NOMO-1 treated with DMSO at 0.1 percent for 48 hours (cell line): ENCODE data around the gene DAPK2.
A peak's percentile ranks its signal among the peaks of the same experiment; 100 is the strongest.
"Not testable (repeated sequence)": the region's sequence is repeated elsewhere in the genome, so short reads cannot be mapped to it uniquely, and the experiment has no call there.

ENCODE experiments used
- DNase-seq: peaks from one replicate; lab custom pipeline; 2025; ENCODE audit not compliant: unreplicated experiment; lab: John Stamatoyannopoulos, UW

Gene DAPK2

DNA sequence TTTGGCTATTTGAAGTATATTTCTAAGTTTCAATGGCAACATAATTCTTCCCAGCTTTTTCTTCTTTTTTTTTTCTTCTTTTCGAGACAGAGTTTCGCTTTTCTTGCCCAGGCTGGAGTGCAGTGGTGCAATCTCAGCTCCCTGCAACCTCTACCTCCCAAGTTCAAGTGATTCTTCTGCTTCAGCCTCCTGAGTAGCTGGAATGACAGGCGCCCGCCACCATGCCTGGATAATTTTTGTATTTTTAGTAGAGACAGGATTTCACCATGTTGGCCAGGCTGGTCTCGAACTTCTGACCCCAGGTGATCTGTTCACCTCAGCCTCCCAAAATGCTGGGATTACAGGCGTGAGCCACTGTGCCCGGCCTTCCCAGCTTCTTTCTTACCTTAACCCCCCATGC is 146.7 kb downstream of the DAPK2 start:
- not testable (repeated sequence) for DNase-seq

DNA sequence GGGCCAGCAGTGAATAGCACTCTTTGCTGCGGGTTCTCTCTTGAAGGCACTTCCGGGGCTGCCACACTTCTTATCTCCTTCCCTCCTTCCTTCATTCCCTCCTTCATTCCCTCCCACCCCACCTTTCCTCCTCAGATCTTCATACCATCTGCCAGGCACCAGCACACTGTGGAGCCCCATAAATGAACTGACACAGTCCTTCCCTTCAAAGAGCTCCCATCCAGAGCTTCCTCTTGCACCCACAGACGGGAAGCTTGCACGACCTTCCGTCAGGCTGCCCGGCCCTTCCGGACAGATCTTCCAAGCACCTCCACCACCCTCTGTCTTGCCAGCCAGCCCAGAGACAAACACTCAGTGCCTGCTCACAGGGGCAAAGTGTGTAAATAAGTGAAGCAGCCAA is 147.1 kb downstream of the DAPK2 start:
- DNase-seq: no peak

DNA sequence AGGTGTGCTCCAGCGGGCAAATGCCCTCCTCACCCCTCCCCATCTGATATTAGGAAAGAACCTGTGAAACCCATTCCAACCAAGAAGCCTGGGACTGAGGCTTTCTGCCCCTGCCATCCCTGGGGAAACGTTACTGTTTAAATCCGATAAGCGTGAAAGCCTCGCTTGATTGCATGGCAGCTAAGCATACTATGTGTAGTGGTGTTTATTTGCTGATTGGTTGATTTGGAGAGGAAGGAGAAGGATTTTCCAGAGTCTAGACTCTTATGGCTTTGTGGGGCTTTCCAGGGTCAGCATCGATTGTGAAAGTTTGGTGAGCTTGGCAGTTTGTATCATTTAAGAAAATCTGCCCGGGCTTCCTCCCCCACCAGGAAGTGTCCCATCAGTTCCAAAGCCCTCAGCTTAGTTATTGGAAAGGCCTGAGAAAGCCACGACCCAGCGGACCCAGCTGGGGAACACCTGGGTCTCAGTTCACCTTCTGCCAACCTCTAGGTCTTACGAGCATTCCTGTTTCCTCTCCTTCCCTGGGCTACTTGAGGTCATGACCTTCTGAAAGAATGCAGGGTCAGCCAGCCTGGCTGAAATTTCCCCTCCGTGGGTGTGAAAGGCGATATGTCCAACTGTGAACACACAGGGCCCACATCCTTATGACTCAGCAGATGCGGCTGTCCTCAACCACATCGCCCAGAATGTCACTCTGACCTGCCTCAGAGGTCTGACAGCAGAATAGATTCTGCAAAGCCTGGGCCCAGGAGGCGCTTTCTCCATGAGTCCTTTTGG is 149.8 kb downstream of the DAPK2 start:
- peak; percentile 50 for DNase-seq

DNA sequence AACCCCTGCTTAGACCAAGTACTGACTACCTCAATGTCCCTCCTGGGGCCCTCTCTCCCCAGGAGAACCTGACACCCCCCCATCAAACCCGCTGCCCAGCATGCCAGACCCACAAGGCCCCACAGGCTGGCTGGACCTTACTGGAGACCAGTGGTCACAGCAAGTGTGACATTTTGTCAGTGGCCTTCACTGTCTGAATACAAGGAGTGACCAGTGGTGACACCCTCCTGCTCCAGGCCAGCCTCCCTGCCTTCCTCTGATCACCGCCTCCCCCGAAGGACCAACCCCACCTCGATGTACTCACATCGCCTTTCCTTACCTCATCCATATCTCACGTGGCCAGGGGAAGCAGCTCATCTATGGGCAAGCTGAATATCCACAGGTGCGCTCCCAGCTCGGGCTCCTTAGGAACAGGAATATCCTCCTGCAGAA is 150.5 kb downstream of the DAPK2 start:
- DNase-seq: no peak

DNA sequence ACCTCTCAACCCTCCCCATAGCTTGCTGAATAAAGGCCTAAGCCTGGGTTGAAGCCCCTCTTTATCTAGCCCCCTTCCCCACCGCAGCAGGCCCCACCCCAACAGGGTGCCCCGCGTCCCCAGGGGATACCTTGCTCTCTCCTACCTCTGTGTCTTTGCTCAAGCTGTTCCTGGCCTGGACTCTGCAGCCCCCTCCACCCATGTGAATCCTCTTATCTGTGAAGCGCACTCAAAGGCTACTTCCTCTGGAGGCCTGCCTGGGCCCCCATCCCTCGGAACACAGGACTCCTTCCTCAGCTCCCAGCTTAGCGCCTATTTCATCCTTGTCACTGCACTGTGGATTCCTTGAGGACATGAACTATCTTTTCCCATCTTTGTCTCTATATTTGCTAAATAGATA is 151.1 kb downstream of the DAPK2 start:
- no peak for DNase-seq

DNA sequence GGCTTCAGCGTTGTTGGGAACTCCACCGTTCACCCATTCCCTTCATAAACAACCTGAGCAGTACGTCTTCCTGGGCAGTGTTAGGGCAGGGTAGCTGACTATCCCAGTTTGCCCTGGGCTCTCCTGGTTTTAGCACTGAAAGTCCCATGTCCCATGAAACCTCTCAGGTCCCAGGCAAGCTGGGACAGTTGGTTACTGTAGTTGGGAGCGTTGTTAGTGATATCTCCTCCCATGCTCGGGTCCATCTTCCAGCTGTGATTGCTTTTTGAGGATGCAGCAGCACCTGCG is 151.7 kb downstream of the DAPK2 start:
- no peak for DNase-seq

DNA sequence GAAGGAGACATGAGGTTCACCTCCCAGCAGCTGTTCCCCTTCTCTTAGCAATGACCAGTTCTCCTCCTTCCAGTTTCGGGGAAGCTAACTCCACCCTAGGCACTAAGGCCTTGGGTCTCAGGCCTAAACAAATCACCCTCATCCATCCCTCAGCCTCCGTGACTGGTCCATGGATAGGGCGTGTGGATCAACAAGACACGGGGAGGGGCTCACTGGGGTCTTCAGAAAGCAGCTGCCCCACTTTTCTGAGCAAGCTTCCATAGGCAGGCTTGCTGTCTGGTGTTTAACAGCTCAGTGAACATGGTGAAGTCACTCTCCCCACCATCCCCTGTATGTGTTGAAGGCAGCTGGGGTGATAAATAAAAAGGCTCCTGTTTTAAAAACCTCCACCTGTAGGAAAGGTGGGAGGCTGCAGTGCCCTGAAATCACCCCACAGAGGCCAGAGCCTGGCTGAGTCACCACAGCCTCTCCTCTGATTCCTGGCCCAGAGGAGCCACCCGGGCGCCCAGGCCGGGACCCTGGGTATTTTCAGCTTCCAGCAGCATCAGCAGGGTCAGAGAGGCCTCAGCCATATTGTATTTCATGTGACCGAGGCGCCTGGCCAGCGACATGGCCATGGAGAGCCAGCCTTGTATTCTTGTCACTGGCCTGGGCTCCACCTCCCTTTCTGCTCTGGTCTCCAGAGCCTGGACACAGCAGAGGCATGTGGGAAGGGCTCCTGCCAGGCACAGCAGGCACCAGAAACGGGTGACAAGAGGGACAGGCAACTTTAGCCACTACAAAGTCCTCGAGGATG is 152.2 kb downstream of the DAPK2 start:
- no peak for DNase-seq

DNA sequence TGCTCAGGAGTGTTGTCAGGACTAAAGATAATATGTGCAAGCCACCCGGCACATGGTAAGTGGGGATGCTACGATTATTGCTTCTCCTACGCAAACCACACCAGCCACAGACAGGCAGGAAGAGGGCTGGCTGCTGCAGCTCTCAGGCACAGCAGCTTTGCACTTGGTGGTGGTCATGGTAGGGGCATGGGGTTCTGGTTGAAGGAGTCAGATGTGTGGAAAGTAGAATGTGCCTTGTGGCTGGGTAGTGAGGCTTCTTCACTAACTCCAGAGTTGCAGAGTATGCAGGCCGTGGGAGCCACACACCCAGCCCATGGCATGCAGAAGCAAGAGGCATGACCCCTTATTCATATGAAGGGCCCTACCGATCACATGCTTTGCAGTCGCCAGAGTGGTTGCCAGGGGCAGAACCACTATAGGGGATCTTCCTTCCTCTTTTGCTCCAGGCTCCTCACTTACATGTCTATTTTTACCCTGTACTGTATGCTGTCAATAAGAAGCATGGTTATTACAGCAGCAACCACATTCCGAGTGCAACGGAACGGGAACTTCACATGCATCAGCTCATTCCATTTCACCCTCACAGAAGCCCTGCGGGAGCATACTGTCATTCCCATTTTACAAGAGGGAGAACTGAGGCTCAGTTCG is 153.4 kb downstream of the DAPK2 start:
- DNase-seq: peak; percentile 92

DNA sequence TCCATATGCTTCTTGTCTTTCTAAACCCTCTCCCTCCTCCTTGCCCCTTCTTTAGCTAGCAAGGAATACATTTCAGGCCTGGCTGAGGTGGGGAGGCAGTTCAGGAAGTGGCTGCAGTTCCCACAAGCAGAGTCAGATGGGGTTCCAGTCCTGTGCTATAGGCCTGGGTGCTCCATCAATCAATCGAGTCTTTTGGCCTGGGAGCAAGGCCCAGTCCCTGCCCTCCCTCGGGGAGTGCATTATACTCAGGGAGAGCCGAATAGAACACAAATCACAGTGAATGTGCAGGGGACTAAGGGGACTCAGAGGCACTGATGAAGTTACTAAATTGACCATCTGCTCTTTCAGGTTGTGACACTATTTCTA is 154.5 kb downstream of the DAPK2 start:
- no peak for DNase-seq

DNA sequence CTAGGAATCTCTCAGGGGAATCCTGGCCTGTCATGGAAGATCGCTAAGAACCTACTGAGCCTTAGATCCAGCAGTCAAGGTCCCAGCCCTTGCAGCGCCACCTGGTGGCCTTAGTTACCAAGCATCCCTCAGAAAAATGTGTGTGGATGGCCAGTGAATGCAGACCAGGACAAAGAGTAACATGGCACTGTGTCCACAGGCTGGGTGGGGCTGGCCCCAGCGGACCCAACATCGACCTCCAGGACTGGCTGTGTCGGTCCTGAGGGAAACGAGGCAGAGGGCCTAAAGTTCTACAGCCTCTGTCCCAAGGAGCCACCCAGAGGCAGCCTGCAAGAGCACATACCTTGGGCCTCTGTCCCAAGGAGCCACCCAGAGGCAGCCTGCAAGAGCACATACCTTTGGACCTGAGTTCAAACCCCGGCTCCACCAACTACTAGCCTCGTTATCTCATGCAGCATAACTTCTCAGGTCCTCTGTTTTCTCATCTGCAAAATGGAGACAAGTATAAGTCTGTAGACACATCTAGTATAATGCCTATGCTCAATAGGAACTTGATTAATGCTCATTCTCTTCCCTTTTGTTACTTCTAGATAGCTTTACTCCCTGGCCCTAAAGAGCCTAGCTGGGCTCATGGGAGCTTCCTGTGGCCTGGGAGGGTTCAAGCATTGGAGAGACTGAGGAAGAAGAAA is 155.1 kb downstream of the DAPK2 start:
- peak; percentile 50 for DNase-seq

DNA sequence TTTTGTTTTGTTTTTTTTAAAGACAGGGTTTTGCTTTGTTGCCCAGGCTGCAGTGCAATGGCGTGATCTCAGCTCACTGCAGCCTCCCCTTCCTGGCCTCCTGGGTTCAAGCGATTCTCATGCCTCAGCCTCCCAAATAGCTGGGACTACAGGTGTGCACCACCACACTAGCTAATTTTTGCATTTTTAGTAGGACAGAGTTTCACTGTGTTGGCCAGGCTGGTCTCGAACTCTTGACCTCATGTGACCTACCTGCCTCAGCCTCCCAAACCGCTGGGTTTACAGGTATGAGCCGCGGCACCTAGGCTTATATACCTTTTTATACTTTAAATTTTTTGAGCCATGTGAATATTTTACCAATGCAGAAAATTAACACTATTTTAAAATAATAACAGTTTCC is 155.7 kb downstream of the DAPK2 start:
- no peak for DNase-seq

DNA sequence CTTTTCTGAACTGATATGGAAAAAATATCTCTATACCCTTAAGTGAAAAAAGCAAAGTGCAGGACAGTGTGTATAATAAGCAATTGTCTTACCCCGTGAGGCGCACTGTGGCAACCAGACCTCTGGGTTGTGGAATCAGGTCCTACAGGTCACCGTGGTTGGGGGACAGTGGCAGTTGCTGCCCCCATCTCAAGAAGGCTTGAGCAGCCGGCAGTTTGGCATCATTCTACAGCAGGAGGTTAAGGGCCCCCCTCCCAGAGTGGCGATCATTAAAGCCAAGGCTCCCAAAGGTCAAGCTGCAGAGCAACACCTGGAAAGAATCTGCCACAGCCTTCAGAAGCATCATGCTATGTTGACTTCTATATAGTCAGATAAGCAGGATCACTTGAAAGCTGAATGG is 156.5 kb downstream of the DAPK2 start:
- DNase-seq: no peak

DNA sequence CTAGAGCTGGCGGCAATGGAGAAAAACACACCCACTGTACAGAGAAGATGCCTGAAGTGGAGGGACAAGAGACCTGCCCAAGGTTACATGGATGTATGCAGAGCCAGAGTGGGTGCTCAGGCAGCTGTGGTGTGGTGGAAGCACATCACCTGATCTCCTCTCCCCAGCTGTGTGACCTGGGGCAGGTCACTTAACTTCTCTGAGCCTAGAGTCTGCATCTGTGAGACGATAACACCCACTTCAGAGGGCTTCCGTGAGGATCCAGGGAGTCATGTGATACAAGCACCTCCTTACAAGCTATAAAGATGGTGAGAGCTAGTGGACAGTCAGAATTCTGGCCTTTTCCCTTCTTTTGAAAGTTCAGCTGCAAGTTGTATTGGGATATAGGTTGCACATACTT is 157.5 kb downstream of the DAPK2 start:
- DNase-seq: no peak

DNA sequence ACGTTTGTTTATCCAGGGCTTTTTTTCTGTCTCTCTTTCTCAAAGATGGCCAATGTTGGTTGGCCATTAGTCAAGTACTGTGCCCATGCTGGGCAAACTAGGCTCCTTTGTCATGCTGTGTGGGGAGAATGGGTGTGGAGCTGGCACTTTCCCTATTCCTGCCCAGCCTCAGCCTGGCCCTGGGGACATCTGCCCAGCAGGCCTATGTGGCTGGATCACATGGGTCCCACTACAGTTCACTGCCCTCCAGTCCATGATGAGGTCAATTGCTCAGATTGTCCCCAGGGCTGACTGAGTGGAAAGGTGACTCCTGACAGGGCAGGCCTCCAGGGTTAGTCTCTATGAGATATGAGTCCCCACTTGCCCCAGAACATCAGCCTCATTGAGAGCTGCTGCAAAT is 158.1 kb downstream of the DAPK2 start:
- DNase-seq: no peak

DNA sequence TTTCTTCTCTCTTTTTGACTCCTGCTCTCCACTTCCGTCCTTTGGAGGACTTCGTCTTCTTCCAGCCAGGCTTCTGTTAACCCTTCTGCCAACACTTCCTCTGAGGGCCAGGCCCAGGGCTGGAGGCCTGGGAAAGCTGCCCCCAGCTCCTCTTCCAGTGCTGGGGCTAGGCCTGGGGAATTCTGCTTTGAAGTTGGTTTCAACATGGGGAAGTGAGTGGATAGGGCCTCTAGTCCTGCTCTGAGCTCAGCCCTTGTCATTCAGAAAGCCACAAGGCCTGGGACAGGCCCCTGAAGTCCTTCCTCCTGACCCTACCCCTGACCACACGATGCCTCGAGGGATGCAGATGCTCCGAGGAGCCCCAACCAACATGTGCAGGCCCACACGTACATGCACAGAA is 158.7 kb downstream of the DAPK2 start:
- DNase-seq: peak; percentile 55

DNA sequence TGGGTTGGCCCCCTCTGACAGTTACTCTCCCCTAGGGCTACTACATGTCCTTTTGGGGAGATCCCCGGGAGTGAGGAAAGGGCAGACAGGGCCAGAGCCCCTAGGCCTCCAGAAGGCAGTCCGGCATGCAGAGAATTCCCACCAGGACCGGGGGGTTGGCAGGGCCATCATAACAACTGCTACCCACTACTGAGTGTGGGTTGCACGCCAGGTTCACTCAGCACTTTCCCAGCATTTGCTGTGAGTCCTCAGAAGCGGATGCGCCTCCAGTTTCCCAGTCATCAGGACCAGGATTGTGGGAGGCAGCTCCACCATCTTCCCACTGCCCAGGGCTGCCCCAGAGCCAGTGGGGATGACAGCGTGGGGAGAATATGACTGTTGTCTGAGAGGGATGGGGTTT is 161.3 kb downstream of the DAPK2 start:
- no peak for DNase-seq

DNA sequence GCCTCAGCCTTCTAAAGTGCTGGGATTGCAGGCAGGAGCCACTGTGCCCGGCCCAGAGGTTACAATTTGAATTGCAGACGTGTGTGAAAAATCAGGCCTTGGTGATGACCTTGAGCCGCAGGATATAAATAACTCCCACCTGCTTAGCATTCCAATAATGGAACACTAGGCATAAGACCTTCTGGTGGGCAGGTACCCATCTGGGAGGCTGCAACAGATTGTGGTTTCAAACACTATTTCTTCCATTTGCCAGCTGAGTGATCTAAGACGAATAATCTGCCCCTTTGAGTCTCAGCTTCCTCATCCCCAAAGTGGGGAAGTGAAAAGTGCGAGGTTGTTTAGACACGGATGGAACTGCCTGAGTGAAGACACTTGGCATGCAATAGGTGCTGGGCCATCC is 164.9 kb downstream of the DAPK2 start:
- DNase-seq: peak; percentile 64

DNA sequence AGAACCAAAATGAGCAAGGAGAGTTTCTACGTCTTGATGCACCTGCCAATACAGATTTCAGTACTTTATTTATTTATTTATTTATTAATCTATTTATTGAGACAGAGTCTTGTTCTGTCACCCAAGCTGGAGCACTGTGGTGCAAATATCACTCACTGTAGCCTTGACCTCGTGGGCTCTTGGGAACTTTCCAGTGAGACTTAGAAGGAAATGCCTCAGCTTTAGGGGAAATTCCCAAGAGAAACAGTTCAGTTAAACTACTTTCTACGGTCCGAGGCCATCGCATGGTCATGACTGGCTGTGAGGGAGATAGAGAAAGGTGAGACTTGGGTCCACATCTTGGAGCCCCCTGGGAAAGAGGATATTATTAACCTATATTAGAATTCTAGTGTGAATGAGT is 165.5 kb downstream of the DAPK2 start:
- no peak for DNase-seq

DNA sequence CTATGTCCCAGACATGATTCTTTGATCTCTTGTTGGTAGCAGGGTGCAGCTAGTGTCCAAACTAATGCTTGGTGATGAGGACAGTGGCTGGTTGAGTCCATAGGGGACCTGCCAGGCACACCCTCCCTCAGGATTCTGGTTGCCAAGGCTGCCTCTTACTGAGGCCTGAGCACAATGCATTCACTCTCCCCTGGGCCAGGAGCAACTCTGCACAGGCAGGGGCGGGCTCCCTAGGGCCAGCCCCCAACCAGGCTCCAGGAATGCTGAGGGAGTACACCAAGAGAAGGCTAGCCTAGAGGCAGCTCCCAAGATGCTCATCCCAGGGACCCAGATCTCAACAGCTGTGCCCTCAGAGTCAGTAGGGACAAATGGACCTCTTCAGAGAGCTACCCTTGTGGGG is 166.3 kb downstream of the DAPK2 start:
- no peak for DNase-seq

DNA sequence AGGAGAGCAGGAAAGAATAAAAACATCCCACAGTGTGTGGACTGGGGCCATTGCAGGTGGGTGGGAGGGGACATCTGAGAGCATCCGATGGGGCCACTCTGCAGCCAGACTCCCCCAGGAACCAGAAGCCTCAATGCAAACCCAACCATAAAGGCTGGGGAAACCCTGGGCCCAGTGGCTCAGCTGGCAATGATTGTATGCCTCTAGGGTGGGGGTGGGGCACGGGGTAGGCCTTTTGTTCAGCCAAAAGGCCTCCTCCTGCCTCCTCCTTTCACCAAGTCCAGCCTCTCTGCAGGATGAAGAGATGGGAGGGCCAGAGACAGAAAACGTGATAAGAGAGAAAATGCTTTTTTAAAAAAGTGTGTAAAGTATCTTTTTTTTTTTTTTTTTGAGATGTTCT is 167.1 kb downstream of the DAPK2 start:
- DNase-seq: no peak

DNA sequence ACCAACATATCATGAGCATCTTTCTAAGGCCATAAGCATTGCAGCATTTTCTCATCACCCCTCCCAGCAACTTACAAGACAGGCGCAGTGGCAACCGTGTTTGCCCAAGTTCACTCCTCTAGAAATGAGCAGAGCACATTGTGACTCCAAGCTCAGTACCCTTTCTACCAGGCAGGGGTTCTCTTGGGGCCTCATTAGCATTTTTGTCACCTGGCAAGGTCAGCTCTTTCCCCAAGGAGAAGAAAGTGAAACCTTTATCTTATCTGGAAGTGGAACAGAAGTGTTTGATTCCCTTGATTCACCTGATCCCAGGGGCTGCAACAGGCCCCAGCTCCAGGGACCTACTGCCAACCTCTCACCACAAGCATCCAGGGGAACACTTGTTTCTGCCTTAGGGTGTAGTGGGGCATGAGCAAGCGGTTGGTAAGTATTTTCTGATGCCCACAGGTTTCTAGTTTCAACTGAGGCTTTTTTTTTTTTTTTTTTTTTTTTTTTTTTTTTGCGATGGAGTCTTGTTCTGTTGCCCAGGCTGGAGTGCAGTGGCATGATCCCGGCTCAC is 168.5 kb downstream of the DAPK2 start:
- no peak for DNase-seq
